Subcutaneous adipose tissue (tissue), 4 donors: Measurements from ENCODE around the gene RPRD2. TPM values are rescaled to one million over a fixed set of nuclear protein-coding genes. Genes with fewer than 3 reads are reported as not detected.

Experiments
- CTCF ChIP-seq: fragments of 450-650 bp; IDR thresholded peaks from one replicate; pipeline ENCODE4 v1.5.1; 2016; ENCODE audit warnings: low read depth, mild to moderate bottlenecking, control low read depth, antibody characterized with exemption, moderate library complexity
- total RNA-seq, 4 donors: library from RNA; depleted of rRNA; stranded (reverse); fragments of >200 nt; gene quantifications; one replicate each; pipeline ENCODE4 v1.1.0, GENCODE V29; 2016

RPRD2 gene
- total RNA-seq, 4 donors from 2014 or later: 17.2 to 24.9 (median 19.5) TPM

- no peak for TF ChIP-seq CTCF
Observed at GRCh38 chr1:150444232-150444631, 80.3 kb downstream of the RPRD2 start.

DNA sequence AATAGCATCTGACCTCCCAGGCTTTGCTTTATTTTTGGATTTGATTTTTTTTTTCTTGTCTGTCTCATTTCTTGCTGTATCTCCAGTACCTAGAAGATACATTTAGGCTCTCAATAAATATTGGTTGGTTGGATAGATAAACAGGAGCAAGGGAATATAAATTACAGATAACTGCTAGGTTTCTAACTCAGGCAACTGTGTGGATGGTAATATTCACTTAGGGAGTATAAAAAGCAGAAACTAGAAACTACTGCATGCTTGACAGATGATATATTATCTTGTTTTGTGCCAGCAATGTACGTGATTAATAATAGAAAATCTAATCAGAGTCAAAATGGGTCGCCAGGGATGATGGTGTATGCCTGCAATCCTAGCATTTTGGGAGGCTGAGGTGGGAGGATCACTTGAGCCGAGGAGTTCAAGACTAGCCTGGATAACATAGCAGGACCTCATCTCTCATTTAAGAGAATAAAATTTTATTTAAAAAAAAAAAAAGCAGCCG is 92.2 kb downstream of the RPRD2 start:
- TF ChIP-seq CTCF: no peak

GRCh38 chr1:150464422-150464826 is 100.5 kb downstream of the RPRD2 start:
- TF ChIP-seq CTCF: no peak

- no peak for TF ChIP-seq CTCF
Observed at GRCh38 chr1:150466964-150467363, 103.0 kb downstream of the RPRD2 start.

- TF ChIP-seq CTCF: no peak
Observed at GRCh38 chr1:150469291-150469690, 105.3 kb downstream of the RPRD2 start.

DNA sequence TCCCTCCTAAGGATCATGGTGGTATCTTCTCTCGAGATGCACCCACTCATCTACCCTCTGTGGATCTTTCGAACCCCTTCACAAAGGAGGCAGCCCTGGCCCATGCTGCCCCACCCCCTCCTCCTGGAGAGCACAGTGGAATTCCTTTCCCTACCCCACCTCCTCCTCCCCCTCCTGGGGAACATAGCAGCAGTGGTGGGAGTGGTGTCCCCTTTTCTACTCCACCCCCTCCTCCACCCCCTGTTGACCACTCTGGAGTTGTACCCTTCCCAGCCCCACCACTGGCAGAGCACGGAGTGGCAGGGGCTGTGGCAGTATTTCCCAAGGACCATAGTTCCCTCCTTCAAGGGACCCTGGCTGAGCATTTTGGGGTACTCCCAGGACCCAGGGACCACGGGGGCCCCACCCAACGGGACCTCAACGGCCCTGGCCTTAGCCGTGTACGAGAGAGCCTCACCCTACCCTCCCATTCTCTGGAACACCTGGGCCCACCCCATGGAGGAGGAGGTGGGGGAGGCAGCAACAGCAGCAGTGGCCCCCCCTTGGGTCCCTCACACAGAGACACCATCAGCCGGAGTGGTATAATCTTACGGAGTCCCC is 108.8 kb downstream of the RPRD2 start:
- TF ChIP-seq CTCF: no peak

- TF ChIP-seq CTCF: no peak
Observed at GRCh38 chr1:150473659-150474058, 109.7 kb downstream of the RPRD2 start.
